Measurements from ENCODE around the gene SLC23A1. TPM values are rescaled to one million over a fixed set of nuclear protein-coding genes. Genes with fewer than 3 reads are reported as not detected.
A peak's percentile ranks its signal among the peaks of the same experiment; 100 is the strongest.

Gene SLC23A1
- total RNA-seq, 1 donor from 2014 or later: not detected

GRCh38 chr5:139393497-139394122 is 10.5 kb upstream of the SLC23A1 start:
- H3K27me3 ChIP-seq (ENCODE audit: insufficient read depth, low read length): peaks cover 18% of the 10 kb centered on the region
- Mint-ChIP-seq H3K36me3 (ENCODE audit: low read depth, unreplicated experiment) (peaks cover 6% of the 10 kb centered on the region), H3K27me3 (ENCODE audit: low read depth, unreplicated experiment) (peaks cover 28% of the 10 kb centered on the region), H3K4me1 (ENCODE audit: low read depth, unreplicated experiment) (peaks cover 4% of the 10 kb centered on the region), H3K9me3 (ENCODE audit: unreplicated experiment) (no peaks in the 10 kb centered on the region), H3K4me3 (ENCODE audit: unreplicated experiment) (no peak overlapping the region), H3K27ac (ENCODE audit: unreplicated experiment) (no peak overlapping the region)
- peak overlapping the region; percentile 9 for H3K9ac ChIP-seq (ENCODE audit: low read length)
- H3K4me2 ChIP-seq (ENCODE audit: low read length): peak overlapping the region; percentile 81
- H3K27ac ChIP-seq (ENCODE audit: low read depth, low read length): no peak overlapping the region
- no peaks in the 10 kb centered on the region for H3K36me3 ChIP-seq (ENCODE audit: insufficient read depth, low read length)
- H3K79me2 ChIP-seq (ENCODE audit: insufficient read depth, low read length): no peaks in the 10 kb centered on the region
- H2AFZ ChIP-seq (ENCODE audit: low read depth, low read length): peak overlapping the region; percentile 71
- H3K4me1 ChIP-seq (ENCODE audit: insufficient read depth, low read length): peaks cover 14% of the 10 kb centered on the region
- peaks cover 3% of the 10 kb centered on the region for H4K20me1 ChIP-seq (ENCODE audit: insufficient read depth, low read length)
- no peak for DNase-seq (ENCODE audit: low read depth)
- peak overlapping the region; percentile 49 for H3K4me3 ChIP-seq (ENCODE audit: insufficient read depth, low read depth, low read length)
- no peaks in the 10 kb centered on the region for H3K9me3 ChIP-seq (ENCODE audit: insufficient read depth, low read depth, low read length)
- FAIRE-seq: no peak
- TF ChIP-seq EZH2 (IDR thresholded peaks at IDR 0.05; ENCODE audit: insufficient read depth, low read length): peak; percentile 33
- no peak for TF ChIP-seq CTCF (IDR thresholded peaks at IDR 0.05; ENCODE audit: insufficient read depth, low read depth, low read length)

GRCh38 chr5:139392678-139393496 is 9.8 kb upstream of the SLC23A1 start:
- Mint-ChIP-seq H3K9me3 (ENCODE audit: unreplicated experiment) (no peaks in the 10 kb centered on the region), H3K27ac (ENCODE audit: unreplicated experiment) (no peak overlapping the region), H3K4me3 (ENCODE audit: unreplicated experiment) (no peak overlapping the region), H3K27me3 (ENCODE audit: low read depth, unreplicated experiment) (peaks cover 28% of the 10 kb centered on the region), H3K4me1 (ENCODE audit: low read depth, unreplicated experiment) (peaks cover 4% of the 10 kb centered on the region), H3K36me3 (ENCODE audit: low read depth, unreplicated experiment) (peaks cover 6% of the 10 kb centered on the region)
- H3K27me3 ChIP-seq (ENCODE audit: insufficient read depth, low read length): peaks cover 18% of the 10 kb centered on the region
- H3K4me2 ChIP-seq (ENCODE audit: low read length): peak overlapping the region; percentile 81
- peak overlapping the region; percentile 49 for H3K4me3 ChIP-seq (ENCODE audit: insufficient read depth, low read depth, low read length)
- H3K9ac ChIP-seq (ENCODE audit: low read length): peak overlapping the region; percentile 31
- no peak overlapping the region for H3K27ac ChIP-seq (ENCODE audit: low read depth, low read length)
- no peaks in the 10 kb centered on the region for H3K79me2 ChIP-seq (ENCODE audit: insufficient read depth, low read length)
- no peak for FAIRE-seq
- H3K9me3 ChIP-seq (ENCODE audit: insufficient read depth, low read depth, low read length): no peaks in the 10 kb centered on the region
- peak overlapping the region; percentile 71 for H2AFZ ChIP-seq (ENCODE audit: low read depth, low read length)
- peaks cover 12% of the 10 kb centered on the region for H3K4me1 ChIP-seq (ENCODE audit: insufficient read depth, low read length)
- no peak for DNase-seq (ENCODE audit: low read depth)
- H4K20me1 ChIP-seq (ENCODE audit: insufficient read depth, low read length): peaks cover 3% of the 10 kb centered on the region
- H3K36me3 ChIP-seq (ENCODE audit: insufficient read depth, low read length): no peaks in the 10 kb centered on the region
- peak; percentile 51 for TF ChIP-seq EZH2 (IDR thresholded peaks at IDR 0.05; ENCODE audit: insufficient read depth, low read length)
- TF ChIP-seq CTCF (IDR thresholded peaks at IDR 0.05; ENCODE audit: insufficient read depth, low read depth, low read length): peak; percentile 16
